Measurements from ENCODE around the gene CHD2. TPM values are rescaled to one million over a fixed set of nuclear protein-coding genes. Genes with fewer than 3 reads are reported as not detected.

CHD2 gene
- total RNA-seq, 1 donor from 2014 or later, result 61.2 TPM

DNA sequence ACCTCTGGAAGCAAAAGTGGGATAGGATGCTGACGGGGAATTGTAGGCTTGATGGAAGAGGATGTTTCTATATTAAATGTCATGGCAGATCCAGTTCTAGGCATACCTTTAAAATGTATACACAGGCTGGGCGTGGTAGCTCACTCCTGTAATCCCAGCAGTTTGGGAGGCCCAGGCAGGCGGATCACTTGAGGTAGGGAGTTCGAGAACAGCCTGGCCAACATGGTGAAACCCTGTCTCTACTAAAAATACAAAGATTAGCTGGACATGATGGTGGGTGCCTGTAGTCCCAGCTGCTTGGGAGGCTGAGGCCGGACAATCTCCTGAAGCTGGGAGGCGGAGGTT, 8.6 kb downstream of the CHD2 start:
- no peaks in the 10 kb centered on the region for H3K36me3 ChIP-seq
- no peak for TF ChIP-seq CTCF (IDR thresholded peaks at IDR 0.05)
- H3K27me3 ChIP-seq, result no peaks in the 10 kb centered on the region
- H3K9me3 ChIP-seq, result no peaks in the 10 kb centered on the region
- no peak for DNase-seq (ENCODE audit: low spot score in 2 of 2)
- H3K4me3 ChIP-seq, result peak overlapping the region; percentile 6 to 23
- intact Hi-C loops (cut with DNase I), result no loop called here
- H3K4me1 ChIP-seq, result peaks cover 21 to 68% of the 10 kb centered on the region in 2 donors
- H3K27ac ChIP-seq, result peak overlapping the region; percentile 96 to 97

GRCh38 chr15:92909136-92909781, 9.1 kb downstream of the CHD2 start:
- DNase-seq (ENCODE audit: low spot score in 2 of 2), result no peak
- peaks cover 21 to 73% of the 10 kb centered on the region in 2 donors for H3K4me1 ChIP-seq
- no peak for TF ChIP-seq CTCF (IDR thresholded peaks at IDR 0.05)
- intact Hi-C loops (cut with DNase I), result no loop called here
- H3K27ac ChIP-seq, result peak overlapping the region; percentile 96 to 97
- H3K36me3 ChIP-seq, result no peaks in the 10 kb centered on the region
- H3K9me3 ChIP-seq, result no peaks in the 10 kb centered on the region
- H3K4me3 ChIP-seq, result peak overlapping the region; percentile 6 to 23
- no peaks in the 10 kb centered on the region for H3K27me3 ChIP-seq

DNA sequence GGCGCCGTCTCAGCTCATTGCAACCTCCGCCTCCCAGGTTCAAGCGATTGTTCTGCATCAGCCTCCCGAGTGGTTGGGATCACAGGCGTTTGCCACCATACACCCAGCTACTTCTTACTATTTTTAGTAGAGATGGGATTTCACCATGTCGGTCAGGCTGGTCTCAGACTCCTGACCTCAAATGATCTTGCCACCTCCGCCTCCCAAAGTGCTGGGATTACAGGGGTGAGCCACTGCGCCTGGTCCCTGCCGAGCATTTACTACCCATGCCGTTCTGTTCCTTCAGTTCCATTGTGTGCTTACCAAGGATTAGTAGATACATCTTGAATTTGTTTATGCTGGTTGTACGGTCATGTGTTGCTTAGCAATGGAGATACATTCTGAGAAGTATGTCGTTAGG, 10.3 kb downstream of the CHD2 start:
- Histone ChIP-seq H3K36me3 (no peaks in the 10 kb centered on the region), H3K27me3 (no peaks in the 10 kb centered on the region), H3K4me1 (peaks cover 21 to 81% of the 10 kb centered on the region in 2 donors), H3K9me3 (no peaks in the 10 kb centered on the region), H3K27ac (peak overlapping the region; percentile 96 to 97), H3K4me3 (no peak overlapping the region)
- no peak for TF ChIP-seq CTCF (IDR thresholded peaks at IDR 0.05)
- intact Hi-C loops (cut with DNase I), result no loop called here
- DNase-seq (ENCODE audit: low spot score in 2 of 2), result no peak

DNA sequence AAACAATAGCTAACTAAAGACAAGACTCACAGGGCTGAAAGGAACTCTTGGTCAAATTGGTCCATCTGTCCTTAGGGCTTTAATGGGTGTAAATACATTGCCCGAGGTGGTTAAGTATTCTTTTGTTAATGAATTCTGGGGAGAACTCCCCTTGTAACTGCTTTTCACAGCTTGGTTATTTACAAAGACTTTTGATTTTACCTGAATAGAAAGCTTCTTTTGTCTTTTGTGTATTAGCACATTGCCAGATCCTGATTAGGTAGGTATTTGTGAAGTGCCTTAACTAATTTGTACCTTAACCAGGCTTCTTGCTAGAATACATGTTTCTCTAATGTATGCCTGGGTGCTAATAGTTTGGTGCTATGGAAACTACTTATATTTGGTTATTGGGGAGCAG, 14.0 kb downstream of the CHD2 start:
- Histone ChIP-seq H3K36me3 (no peaks in the 10 kb centered on the region), H3K4me3 (no peak overlapping the region), H3K9me3 (no peaks in the 10 kb centered on the region), H3K27ac (peak overlapping the region; percentile 96 to 97), H3K4me1 (peaks cover 13 to 84% of the 10 kb centered on the region in 2 donors), H3K27me3 (no peaks in the 10 kb centered on the region)
- no peak for DNase-seq (ENCODE audit: low spot score in 2 of 2)
- TF ChIP-seq CTCF (IDR thresholded peaks at IDR 0.05), result no peak
- intact Hi-C loops (cut with DNase I), result no loop called here

- Histone ChIP-seq H3K27me3 (no peaks in the 10 kb centered on the region), H3K4me1 (peaks cover 10 to 83% of the 10 kb centered on the region in 2 donors), H3K27ac (peak overlapping the region; percentile 96 to 97), H3K4me3 (no peak overlapping the region), H3K36me3 (no peaks in the 10 kb centered on the region), H3K9me3 (no peaks in the 10 kb centered on the region)
- no peak for TF ChIP-seq CTCF (IDR thresholded peaks at IDR 0.05)
- intact Hi-C loops (cut with DNase I), result loop anchor here (5.0 kb wide), 2 partner anchors 32 to 403 kb away; no protein-coding TSS in a partner anchor
- no peak for DNase-seq (ENCODE audit: low spot score in 2 of 2)
Observed at GRCh38 chr15:92914768-92915221, 14.7 kb downstream of the CHD2 start.
